Measurements from ENCODE around the gene SLC6A20.

Gene SLC6A20

DNA sequence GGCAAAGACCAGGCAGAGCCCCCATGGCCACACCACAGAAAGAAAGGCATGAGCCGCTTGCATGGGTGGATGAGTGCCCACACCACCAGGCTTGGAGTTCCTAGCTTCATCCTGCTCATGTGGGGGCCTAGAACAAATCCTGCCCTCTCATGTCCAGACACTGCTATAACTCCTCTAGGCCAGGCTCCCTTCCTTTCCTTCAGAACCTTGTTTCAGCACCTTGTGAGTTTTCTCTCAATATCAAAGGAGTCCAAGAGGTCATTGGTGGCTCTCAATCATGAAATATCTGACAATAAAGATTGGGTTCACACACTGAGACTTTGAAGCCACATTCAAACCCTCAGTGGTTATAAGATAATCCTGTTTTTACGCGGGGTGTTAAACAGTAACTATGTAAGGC, 12.7 kb downstream of the SLC6A20 start:
- no peak for TF ChIP-seq JUND (IDR thresholded peaks at IDR 0.05; ENCODE audit: low read depth)
- in situ Hi-C loops (cut with HindIII; ENCODE audit: low pct_unique_long_range_greater_than_20kb, low sequenced_read_pairs) = no loop called here

DNA sequence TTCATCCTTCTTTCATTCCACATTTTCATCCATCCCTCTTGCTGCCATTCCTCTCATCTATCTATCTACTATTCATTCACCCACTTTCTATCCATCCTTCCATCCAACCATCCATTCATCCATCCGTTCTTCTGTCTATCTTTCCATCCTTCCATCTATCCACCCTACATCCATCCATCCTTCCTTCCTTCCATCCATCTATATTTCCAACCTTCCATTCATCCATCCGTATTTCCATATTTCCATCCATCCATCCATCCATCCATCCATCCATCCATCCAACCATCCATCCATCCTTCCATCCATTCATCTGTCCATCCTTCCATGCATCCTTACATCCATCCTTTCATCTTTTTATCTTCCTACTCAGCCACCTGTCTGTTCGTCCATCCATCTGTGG, 14.0 kb downstream of the SLC6A20 start:
- in situ Hi-C loops (cut with HindIII; ENCODE audit: low pct_unique_long_range_greater_than_20kb, low sequenced_read_pairs) = no loop called here
- no peak for TF ChIP-seq JUND (IDR thresholded peaks at IDR 0.05; ENCODE audit: low read depth)
- no peak for DNase-seq (ENCODE audit: low read depth in 1 of 2, low spot score in 1 of 2)

More for the DNA sequence above, 12.7 kb downstream of the SLC6A20 start:
- no peak for DNase-seq (ENCODE audit: low read depth in 1 of 2, low spot score in 1 of 2)

GRCh38 chr3:45781841-45782240, 14.5 kb downstream of the SLC6A20 start:
- in situ Hi-C loops (cut with HindIII; ENCODE audit: low pct_unique_long_range_greater_than_20kb, low sequenced_read_pairs) = no loop called here
- TF ChIP-seq JUND (IDR thresholded peaks at IDR 0.05; ENCODE audit: low read depth) = no peak
- no peak for DNase-seq (ENCODE audit: low read depth in 1 of 2, low spot score in 1 of 2)

- no peak for DNase-seq (ENCODE audit: low read depth in 1 of 2, low spot score in 1 of 2)
- in situ Hi-C loops (cut with HindIII; ENCODE audit: low pct_unique_long_range_greater_than_20kb, low sequenced_read_pairs) = no loop called here
Measured at GRCh38 chr3:45781271-45781670, 15.1 kb downstream of the SLC6A20 start.

DNA sequence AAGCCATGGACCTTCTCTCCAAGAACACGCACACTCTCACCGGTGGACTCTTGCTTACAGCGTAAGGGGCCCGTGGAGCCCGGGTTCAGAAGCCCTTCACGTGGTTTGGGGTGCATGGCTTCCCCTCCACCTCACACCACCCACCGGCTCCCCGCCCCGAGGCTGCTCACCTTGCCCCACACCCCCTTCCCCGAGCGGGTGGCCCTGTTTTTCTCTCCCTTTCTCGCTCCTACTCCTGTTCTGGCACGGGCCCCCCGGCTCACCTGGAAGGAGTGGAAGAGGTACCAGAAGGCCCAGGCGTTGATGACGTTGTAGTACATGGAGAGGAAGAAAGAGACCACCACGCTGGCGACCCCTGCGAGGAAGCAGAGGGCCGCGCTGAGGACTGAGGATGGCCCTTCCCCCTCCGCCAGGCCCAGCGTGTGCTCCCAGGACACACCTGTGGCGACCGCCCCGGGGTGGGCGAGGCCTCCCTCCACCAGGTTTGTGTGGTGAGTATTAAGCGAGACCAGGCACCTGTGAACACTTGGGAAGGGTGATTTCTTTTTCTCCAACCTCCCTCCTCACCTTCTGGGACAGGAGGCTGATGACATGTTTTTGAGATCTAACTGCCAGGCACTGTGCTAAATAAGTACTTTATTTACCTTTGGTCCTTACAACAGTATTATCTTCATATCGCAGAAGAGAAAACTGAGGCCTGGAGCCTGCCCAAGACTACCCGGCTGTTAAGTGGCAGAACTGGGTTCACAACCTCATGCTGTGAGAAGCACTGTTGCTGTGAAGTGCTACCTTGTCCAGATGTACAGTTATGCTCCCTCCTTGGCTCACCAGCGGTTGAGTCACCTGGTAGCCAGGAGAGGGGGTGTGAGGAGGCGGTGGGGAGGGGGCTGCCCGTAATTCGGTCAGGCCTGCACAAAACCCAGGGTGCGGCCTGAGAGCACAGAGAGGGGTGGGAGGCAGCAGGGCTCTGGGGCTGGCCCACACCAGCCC, 16.3 kb downstream of the SLC6A20 start:
- DNase-seq (ENCODE audit: low read depth in 1 of 2, low spot score in 1 of 2) = peak; percentile 74 to 83
- in situ Hi-C loops (cut with HindIII; ENCODE audit: low pct_unique_long_range_greater_than_20kb, low sequenced_read_pairs) = no loop called here
- no peak for TF ChIP-seq JUND (IDR thresholded peaks at IDR 0.05; ENCODE audit: low read depth)

More at GRCh38 chr3:45781271-45781670, 15.1 kb downstream of the SLC6A20 start:
- no peak for TF ChIP-seq JUND (IDR thresholded peaks at IDR 0.05; ENCODE audit: low read depth)

DNA sequence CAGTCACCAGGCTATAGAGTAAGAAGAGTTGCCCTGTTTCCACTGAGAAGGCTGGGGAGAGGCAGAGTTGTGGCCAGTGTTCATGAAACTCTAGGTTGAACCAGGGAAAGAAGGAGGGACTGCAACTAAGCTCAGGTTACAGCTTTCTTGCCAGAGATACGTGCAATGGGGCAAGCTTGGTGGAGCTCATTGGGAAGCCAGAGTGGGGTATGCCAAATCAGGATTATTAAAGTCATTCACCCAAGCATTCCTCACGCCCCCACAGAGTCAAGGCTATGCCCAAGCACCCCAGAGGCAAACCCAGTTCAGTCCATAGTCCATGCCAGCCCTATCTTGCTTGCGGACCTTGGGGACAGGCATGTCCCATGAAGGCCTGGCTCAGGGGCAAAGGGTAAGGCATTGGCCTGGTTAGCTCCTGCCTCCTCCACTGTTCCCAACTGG, 17.6 kb downstream of the SLC6A20 start:
- in situ Hi-C loops (cut with HindIII; ENCODE audit: low pct_unique_long_range_greater_than_20kb, low sequenced_read_pairs) = no loop called here
- TF ChIP-seq JUND (IDR thresholded peaks at IDR 0.05; ENCODE audit: low read depth) = no peak
- peak in 1 of 2 experiments; percentile 26 for DNase-seq (ENCODE audit: low read depth in 1 of 2, low spot score in 1 of 2)

DNA sequence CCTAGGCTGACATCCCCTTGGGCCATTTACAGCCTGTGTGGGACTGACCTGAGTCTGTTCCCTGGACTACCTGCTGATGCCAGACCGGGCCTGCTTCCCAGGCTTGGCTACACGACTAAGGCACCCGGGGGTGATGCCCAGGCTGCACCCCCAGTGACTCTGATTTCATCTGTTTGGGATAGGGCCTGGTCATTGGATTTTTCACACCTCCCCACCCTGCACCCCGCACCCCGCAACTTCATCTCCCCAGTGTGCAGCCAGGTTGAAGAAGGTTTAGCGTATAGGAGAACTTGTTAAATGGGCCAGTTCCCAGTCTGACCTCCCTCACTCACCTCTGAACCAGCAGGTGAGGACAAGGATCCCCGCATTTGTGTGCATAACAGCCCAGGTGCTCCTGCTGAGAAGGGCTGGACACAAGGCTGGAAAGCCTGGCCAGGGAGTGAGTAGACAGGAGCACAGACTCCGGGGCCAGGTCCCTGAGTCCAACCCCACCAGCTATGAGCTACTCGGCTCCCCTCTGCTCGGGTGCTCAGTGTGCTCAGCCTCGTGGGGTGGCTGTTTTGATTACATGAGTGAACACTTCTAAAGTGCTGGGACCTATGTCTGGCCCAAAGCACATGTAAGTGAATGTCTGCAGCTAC, 18.5 kb downstream of the SLC6A20 start:
- in situ Hi-C loops (cut with HindIII; ENCODE audit: low pct_unique_long_range_greater_than_20kb, low sequenced_read_pairs) = no loop called here
- DNase-seq (ENCODE audit: low read depth in 1 of 2, low spot score in 1 of 2) = no peak
- TF ChIP-seq JUND (IDR thresholded peaks at IDR 0.05; ENCODE audit: low read depth) = no peak

DNA sequence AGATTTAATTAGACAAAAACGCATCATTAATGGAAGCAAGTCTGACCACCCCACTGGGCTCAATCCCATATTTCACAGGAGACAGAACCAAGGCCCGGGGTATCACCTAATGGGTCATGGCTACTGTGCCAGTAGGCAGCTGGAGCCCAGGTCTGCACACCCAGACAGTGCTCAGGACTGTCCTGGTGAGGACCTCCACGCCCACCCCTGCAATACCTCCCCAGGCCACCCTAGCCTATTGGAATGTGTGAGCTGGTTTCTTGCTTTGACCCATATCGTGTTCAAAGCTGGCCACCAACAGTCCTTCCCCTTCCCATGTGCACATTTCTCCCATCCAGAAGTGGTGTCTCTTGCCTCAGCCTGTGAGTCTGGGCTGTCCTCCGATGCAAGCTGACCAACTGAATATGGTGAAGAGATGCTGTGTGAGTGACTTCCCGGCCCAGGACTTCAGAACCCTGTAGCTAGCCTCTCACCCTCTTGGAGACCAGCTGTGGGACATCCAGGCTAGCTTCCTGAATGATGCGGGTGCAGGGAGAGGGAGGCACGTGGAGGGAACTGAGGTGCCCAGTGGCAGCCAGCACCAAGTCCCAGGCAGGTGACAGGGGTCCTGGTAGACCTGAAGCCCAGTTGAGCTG, 19.1 kb downstream of the SLC6A20 start:
- no peak for TF ChIP-seq JUND (IDR thresholded peaks at IDR 0.05; ENCODE audit: low read depth)
- in situ Hi-C loops (cut with HindIII; ENCODE audit: low pct_unique_long_range_greater_than_20kb, low sequenced_read_pairs) = no loop called here
- no peak for DNase-seq (ENCODE audit: low read depth in 1 of 2, low spot score in 1 of 2)

DNA sequence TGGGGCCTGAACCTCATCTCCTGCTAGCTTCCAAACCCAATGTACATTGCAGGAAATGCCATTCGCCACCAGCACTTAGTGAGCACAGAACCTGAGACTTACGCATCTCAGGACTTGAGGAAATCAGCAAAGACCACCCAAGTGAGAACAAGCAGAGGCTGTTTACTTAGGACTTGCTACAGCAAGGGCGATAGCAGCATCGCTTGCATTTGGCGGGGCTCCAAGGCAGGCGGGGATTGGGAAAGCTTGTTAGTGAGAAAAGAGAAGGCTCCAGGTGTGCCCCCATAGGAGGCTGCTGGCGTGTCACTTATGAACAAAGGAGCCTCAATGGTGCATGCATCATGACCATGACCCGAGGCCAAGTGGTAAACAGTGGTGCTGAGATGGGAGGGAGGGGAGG, 19.7 kb downstream of the SLC6A20 start:
- TF ChIP-seq JUND (IDR thresholded peaks at IDR 0.05; ENCODE audit: low read depth) = no peak
- no peak for DNase-seq (ENCODE audit: low read depth in 1 of 2, low spot score in 1 of 2)
- in situ Hi-C loops (cut with HindIII; ENCODE audit: low pct_unique_long_range_greater_than_20kb, low sequenced_read_pairs) = no loop called here

- in situ Hi-C loops (cut with HindIII; ENCODE audit: low pct_unique_long_range_greater_than_20kb, low sequenced_read_pairs) = no loop called here
- TF ChIP-seq JUND (IDR thresholded peaks at IDR 0.05; ENCODE audit: low read depth) = no peak
- no peak for DNase-seq (ENCODE audit: low read depth in 1 of 2, low spot score in 1 of 2)
Measured at GRCh38 chr3:45776301-45776595, 20.1 kb downstream of the SLC6A20 start.

GRCh38 chr3:45775571-45776300, 20.6 kb downstream of the SLC6A20 start:
- in situ Hi-C loops (cut with HindIII; ENCODE audit: low pct_unique_long_range_greater_than_20kb, low sequenced_read_pairs) = no loop called here
- no peak for TF ChIP-seq JUND (IDR thresholded peaks at IDR 0.05; ENCODE audit: low read depth)

More at GRCh38 chr3:45775571-45776300, 20.6 kb downstream of the SLC6A20 start:
- DNase-seq (ENCODE audit: low read depth in 1 of 2, low spot score in 1 of 2) = no peak

Measured in T47D (cell line).